ENCODE results near the gene PCDHB9.
A peak's percentile ranks its signal among the peaks of the same experiment; 100 is the strongest.
"Not testable (repeated sequence)": the region's sequence is repeated elsewhere in the genome, so short reads cannot be mapped to it uniquely, and the experiment has no call there.

Gene PCDHB9

GRCh38 chr5:141157901-141158300, 29.1 kb upstream of the PCDHB9 start:
- H3K9me3 ChIP-seq (ENCODE audit: control insufficient read depth in 5 of 5, low read length in 5 of 5), result peaks cover 13 to 32% (median 25%) of the 10 kb centered on the region in 5 donors
- not testable (repeated sequence) for H3K27me3 ChIP-seq (ENCODE audit: control insufficient read depth in 5 of 5, insufficient read depth in 4 of 5, low read length in 5 of 5); H3K9ac ChIP-seq (ENCODE audit: low read length in 5 of 5)

DNA sequence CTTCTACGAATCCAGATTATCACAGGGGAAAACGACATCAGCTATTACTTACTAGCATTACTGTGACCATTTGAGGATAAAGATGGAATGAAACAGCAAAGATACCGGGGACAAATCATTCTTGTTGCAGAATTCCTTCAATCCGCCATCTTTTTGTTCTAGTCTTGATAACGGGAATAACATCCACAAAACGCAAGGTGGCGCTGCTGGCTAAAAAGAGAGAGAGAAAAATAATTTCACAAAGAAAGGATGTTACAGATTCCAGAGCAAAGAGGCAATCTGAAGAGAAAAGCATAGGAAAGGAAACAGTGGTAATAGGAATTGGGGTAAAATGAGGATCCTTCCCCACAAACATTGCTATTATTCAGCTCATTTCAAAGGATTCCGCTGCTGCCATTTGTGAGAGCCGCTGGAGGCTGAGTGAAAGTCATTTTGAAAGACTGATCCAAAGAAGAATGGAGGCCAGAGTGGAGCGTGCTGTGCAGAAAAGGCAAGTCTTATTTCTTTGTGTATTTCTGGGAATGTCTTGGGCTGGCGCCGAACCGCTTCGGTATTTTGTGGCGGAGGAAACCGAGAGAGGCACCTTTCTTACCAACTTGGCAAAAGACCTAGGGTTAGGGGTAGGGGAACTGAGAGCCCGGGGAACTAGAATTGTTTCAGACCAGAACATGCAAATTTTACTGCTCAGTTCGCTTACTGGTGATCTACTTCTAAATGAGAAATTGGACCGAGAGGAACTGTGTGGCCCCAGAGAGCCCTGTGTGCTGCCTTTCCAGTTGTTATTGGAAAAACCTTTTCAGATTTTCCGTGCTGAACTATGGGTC, 14.4 kb upstream of the PCDHB9 start, which contains the start of gene PCDHB7:
TSS of gene PCDHB7 (plus strand) at position 264 of the 824 bp plus-strand sequence. CDS start at position 456, 192 bp downstream.
- Histone ChIP-seq H3K27me3 (ENCODE audit: control insufficient read depth in 5 of 5, insufficient read depth in 4 of 5, low read length in 5 of 5) (peaks cover 0 to 14% (median 7%) of the 10 kb centered on the region in 5 donors), H3K36me3 (ENCODE audit: control insufficient read depth in 5 of 5, insufficient read depth in 5 of 5, low read length in 5 of 5) (no peaks in the 10 kb centered on the region), H3K4me3 (ENCODE audit: low read depth in 1 of 5, low read length in 5 of 5) (peak within 1 kb of the TSS; percentile 18 to 52 (median 42)), H3K9ac (ENCODE audit: low read length in 5 of 5) (no peak within 1 kb of the TSS), H3K9me3 (ENCODE audit: control insufficient read depth in 5 of 5, low read length in 5 of 5) (peaks cover 7 to 30% (median 20%) of the 10 kb centered on the region in 5 donors), H3K27ac (ENCODE audit: low read depth, low read length) (no peak within 1 kb of the TSS), H3K4me1 (ENCODE audit: control insufficient read depth in 5 of 5, insufficient read depth in 5 of 5, low read length in 5 of 5) (no peaks in the 10 kb centered on the region)

More at GRCh38 chr5:141157901-141158300, 29.1 kb upstream of the PCDHB9 start:
- H3K27ac ChIP-seq (ENCODE audit: low read depth, low read length); H3K4me3 ChIP-seq (ENCODE audit: low read depth in 1 of 5, low read length in 5 of 5); H3K36me3 ChIP-seq (ENCODE audit: control insufficient read depth in 5 of 5, insufficient read depth in 5 of 5, low read length in 5 of 5); H3K4me1 ChIP-seq (ENCODE audit: control insufficient read depth in 5 of 5, insufficient read depth in 5 of 5, low read length in 5 of 5): not testable (repeated sequence)

DNA sequence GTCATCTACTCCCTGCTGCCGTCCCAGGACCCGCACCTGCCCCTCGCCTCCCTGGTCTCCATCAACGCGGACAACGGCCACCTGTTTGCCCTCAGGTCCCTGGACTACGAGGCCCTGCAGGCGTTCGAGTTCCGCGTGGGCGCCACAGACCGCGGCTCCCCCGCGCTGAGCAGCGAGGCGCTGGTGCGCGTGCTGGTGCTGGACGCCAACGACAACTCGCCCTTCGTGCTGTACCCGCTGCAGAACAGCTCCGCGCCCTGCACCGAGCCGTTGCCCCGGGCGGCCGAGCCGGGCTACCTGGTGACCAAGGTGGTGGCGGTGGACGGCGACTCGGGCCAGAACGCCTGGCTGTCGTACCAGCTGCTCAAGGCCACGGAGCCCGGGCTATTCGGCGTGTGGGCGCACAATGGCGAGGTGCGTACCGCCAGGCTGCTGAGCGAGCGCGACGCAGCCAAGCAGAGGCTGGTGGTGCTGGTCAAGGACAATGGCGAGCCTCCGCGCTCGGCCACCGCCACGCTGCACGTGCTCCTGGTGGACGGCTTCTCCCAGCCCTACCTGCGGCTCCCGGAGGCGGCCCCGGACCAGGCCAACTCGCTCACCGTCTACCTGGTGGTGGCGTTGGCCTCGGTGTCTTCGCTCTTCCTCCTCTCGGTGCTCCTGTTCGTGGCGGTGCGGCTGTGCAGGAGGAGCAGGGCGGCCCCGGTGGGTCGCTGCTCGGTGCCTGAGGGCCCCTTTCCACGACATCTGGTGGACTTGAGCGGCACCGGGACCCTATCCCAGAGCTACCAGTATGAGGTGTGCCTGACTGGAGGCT, 12.5 kb upstream of the PCDHB9 start:
- not testable (repeated sequence) for H3K36me3 ChIP-seq (ENCODE audit: control insufficient read depth in 5 of 5, insufficient read depth in 5 of 5, low read length in 5 of 5); H3K4me3 ChIP-seq (ENCODE audit: low read depth in 1 of 5, low read length in 5 of 5); H3K27ac ChIP-seq (ENCODE audit: low read depth, low read length); H3K9ac ChIP-seq (ENCODE audit: low read length in 5 of 5); H3K4me1 ChIP-seq (ENCODE audit: control insufficient read depth in 5 of 5, insufficient read depth in 5 of 5, low read length in 5 of 5)
- H3K9me3 ChIP-seq (ENCODE audit: control insufficient read depth in 5 of 5, low read length in 5 of 5), result peaks cover 15 to 43% (median 27%) of the 10 kb centered on the region in 5 donors
- peaks cover 0 to 22% (median 10%) of the 10 kb centered on the region in 5 donors for H3K27me3 ChIP-seq (ENCODE audit: control insufficient read depth in 5 of 5, insufficient read depth in 4 of 5, low read length in 5 of 5)

DNA sequence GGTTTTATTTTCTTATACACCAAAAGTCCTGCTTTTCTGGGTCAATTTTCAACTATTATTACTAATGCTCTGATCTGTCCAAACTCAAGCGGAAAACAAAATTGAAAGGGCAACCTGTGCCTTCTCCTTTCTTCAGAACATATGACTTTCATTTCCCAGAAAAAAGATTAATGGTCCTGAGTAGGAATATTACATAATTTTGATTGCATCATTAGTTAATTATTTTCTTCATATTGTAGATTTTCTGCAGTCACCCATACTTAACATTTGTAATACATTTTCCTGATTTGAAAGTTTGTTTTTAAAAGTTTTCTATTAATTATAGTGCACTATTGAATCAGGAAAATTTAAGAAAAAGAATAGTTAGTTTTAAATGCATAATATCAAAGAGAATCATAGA, 11.0 kb upstream of the PCDHB9 start:
- H3K9me3 ChIP-seq (ENCODE audit: control insufficient read depth in 5 of 5, low read length in 5 of 5), result peaks cover 15 to 43% (median 29%) of the 10 kb centered on the region in 5 donors
- no peaks in the 10 kb centered on the region for H3K4me1 ChIP-seq (ENCODE audit: control insufficient read depth in 5 of 5, insufficient read depth in 5 of 5, low read length in 5 of 5)
- H3K4me3 ChIP-seq (ENCODE audit: low read depth in 1 of 5, low read length in 5 of 5), result no peak overlapping the region
- H3K9ac ChIP-seq (ENCODE audit: low read length in 5 of 5), result no peak overlapping the region
- no peak overlapping the region for H3K27ac ChIP-seq (ENCODE audit: low read depth, low read length)
- peaks cover 0 to 22% (median 10%) of the 10 kb centered on the region in 5 donors for H3K27me3 ChIP-seq (ENCODE audit: control insufficient read depth in 5 of 5, insufficient read depth in 4 of 5, low read length in 5 of 5)
- no peaks in the 10 kb centered on the region for H3K36me3 ChIP-seq (ENCODE audit: control insufficient read depth in 5 of 5, insufficient read depth in 5 of 5, low read length in 5 of 5)

- Histone ChIP-seq H3K9me3 (ENCODE audit: control insufficient read depth in 5 of 5, low read length in 5 of 5) (peaks cover 16 to 43% (median 29%) of the 10 kb centered on the region in 5 donors), H3K27me3 (ENCODE audit: control insufficient read depth in 5 of 5, insufficient read depth in 4 of 5, low read length in 5 of 5) (peaks cover 0 to 22% (median 10%) of the 10 kb centered on the region in 5 donors), H3K4me3 (ENCODE audit: low read depth in 1 of 5, low read length in 5 of 5) (peak within 1 kb of the TSS in 4 of 5 donors; percentile 1 to 39 (median 36))
- H3K27ac ChIP-seq (ENCODE audit: low read depth, low read length); H3K36me3 ChIP-seq (ENCODE audit: control insufficient read depth in 5 of 5, insufficient read depth in 5 of 5, low read length in 5 of 5); H3K4me1 ChIP-seq (ENCODE audit: control insufficient read depth in 5 of 5, insufficient read depth in 5 of 5, low read length in 5 of 5); H3K9ac ChIP-seq (ENCODE audit: low read length in 5 of 5): not testable (repeated sequence)
Observed at GRCh38 chr5:141177577-141178191, 9.3 kb upstream of the PCDHB9 start, which contains the start of gene PCDHB8. Gene PCDHB8, plus strand, starts transcription at chr5:141177790. Its CDS starts 245 bp downstream, at chr5:141178035.

DNA sequence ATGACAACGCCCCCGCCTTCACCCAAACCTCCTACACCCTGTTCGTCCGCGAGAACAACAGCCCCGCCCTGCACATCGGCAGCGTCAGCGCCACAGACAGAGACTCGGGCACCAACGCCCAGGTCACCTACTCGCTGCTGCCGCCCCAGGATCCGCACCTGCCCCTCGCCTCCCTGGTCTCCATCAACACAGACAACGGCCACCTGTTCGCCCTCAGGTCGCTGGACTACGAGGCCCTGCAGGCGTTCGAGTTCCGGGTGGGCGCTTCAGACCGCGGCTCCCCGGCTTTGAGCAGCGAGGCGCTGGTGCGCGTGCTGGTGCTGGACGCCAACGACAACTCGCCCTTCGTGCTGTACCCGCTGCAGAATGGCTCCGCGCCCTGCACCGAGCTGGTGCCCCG, 7.6 kb upstream of the PCDHB9 start:
- Histone ChIP-seq H3K9me3 (ENCODE audit: control insufficient read depth in 5 of 5, low read length in 5 of 5) (peaks cover 16 to 36% (median 24%) of the 10 kb centered on the region in 5 donors), H3K4me1 (ENCODE audit: control insufficient read depth in 5 of 5, insufficient read depth in 5 of 5, low read length in 5 of 5) (peaks cover 0 to 11% (median 4%) of the 10 kb centered on the region in 5 donors), H3K27me3 (ENCODE audit: control insufficient read depth in 5 of 5, insufficient read depth in 4 of 5, low read length in 5 of 5) (peaks cover 0 to 24% (median 10%) of the 10 kb centered on the region in 5 donors)

DNA sequence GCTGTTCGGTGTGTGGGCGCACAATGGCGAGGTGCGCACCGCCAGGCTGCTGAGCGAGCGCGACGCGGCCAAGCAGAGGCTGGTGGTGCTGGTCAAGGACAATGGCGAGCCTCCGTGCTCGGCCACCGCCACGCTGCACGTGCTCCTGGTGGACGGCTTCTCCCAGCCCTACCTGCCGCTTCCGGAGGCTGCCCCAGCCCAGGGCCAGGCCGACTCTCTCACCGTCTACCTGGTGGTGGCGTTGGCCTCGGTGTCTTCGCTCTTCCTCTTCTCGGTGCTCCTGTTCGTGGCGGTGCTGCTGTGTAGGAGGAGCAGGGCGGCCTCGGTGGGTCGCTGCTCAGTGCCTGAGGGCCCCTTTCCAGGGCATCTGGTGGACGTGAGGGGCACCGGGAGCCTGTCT, 7.1 kb upstream of the PCDHB9 start:
- H3K9me3 ChIP-seq (ENCODE audit: control insufficient read depth in 5 of 5, low read length in 5 of 5), result peaks cover 16 to 39% (median 23%) of the 10 kb centered on the region in 5 donors
- not testable (repeated sequence) for H3K27ac ChIP-seq (ENCODE audit: low read depth, low read length); H3K9ac ChIP-seq (ENCODE audit: low read length in 5 of 5); H3K36me3 ChIP-seq (ENCODE audit: control insufficient read depth in 5 of 5, insufficient read depth in 5 of 5, low read length in 5 of 5)
- peaks cover 0 to 22% (median 8%) of the 10 kb centered on the region in 5 donors for H3K27me3 ChIP-seq (ENCODE audit: control insufficient read depth in 5 of 5, insufficient read depth in 4 of 5, low read length in 5 of 5)
- H3K4me3 ChIP-seq (ENCODE audit: low read depth in 1 of 5, low read length in 5 of 5), result peak overlapping the region in 1 of 5 donors; percentile 27
- peaks cover 0 to 11% (median 4%) of the 10 kb centered on the region in 5 donors for H3K4me1 ChIP-seq (ENCODE audit: control insufficient read depth in 5 of 5, insufficient read depth in 5 of 5, low read length in 5 of 5)

More for the DNA sequence above, 7.6 kb upstream of the PCDHB9 start:
- H3K4me3 ChIP-seq (ENCODE audit: low read depth in 1 of 5, low read length in 5 of 5), result peak overlapping the region in 1 of 5 donors; percentile 4
- not testable (repeated sequence) for H3K9ac ChIP-seq (ENCODE audit: low read length in 5 of 5); H3K27ac ChIP-seq (ENCODE audit: low read depth, low read length); H3K36me3 ChIP-seq (ENCODE audit: control insufficient read depth in 5 of 5, insufficient read depth in 5 of 5, low read length in 5 of 5)

GRCh38 chr5:141180313-141180712, 6.6 kb upstream of the PCDHB9 start:
- peaks cover 0 to 11% (median 4%) of the 10 kb centered on the region in 5 donors for H3K4me1 ChIP-seq (ENCODE audit: control insufficient read depth in 5 of 5, insufficient read depth in 5 of 5, low read length in 5 of 5)
- H3K27me3 ChIP-seq (ENCODE audit: control insufficient read depth in 5 of 5, insufficient read depth in 4 of 5, low read length in 5 of 5), result peaks cover 0 to 21% (median 7%) of the 10 kb centered on the region in 5 donors
- no peak overlapping the region for H3K9ac ChIP-seq (ENCODE audit: low read length in 5 of 5)
- H3K36me3 ChIP-seq (ENCODE audit: control insufficient read depth in 5 of 5, insufficient read depth in 5 of 5, low read length in 5 of 5), result no peaks in the 10 kb centered on the region
- peak overlapping the region in 1 of 5 donors; percentile 27 for H3K4me3 ChIP-seq (ENCODE audit: low read depth in 1 of 5, low read length in 5 of 5)
- no peak overlapping the region for H3K27ac ChIP-seq (ENCODE audit: low read depth, low read length)
- H3K9me3 ChIP-seq (ENCODE audit: control insufficient read depth in 5 of 5, low read length in 5 of 5), result peaks cover 16 to 38% (median 24%) of the 10 kb centered on the region in 5 donors

DNA sequence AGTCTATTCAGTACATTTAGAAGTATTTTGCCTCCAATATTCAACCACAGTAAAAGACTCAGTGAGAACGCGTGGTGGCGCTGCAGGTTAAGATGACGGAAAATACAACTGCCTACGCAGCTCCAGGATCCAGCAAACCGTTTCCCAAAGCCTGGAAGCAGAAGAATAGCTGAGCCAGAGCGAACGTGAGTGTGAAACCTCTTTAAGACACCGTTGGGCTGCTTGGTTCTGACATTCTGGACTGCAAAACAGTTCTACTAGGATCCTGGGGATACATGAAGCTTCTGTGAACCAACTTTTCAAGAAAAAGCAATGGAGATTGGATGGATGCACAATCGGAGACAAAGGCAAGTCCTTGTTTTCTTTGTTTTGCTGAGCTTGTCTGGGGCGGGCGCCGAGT, 4.7 kb upstream of the PCDHB9 start, which contains the start of gene PCDHB16:
TSS of gene PCDHB16 (plus strand) at position 140 of the 400 bp plus-strand sequence. CDS start at position 313, 173 bp downstream.
- H3K27me3 ChIP-seq (ENCODE audit: control insufficient read depth in 5 of 5, insufficient read depth in 4 of 5, low read length in 5 of 5), result peaks cover 0 to 17% (median 3%) of the 10 kb centered on the region in 5 donors
- H3K9me3 ChIP-seq (ENCODE audit: control insufficient read depth in 5 of 5, low read length in 5 of 5), result peaks cover 13 to 44% (median 20%) of the 10 kb centered on the region in 5 donors
- no peaks in the 10 kb centered on the region for H3K36me3 ChIP-seq (ENCODE audit: control insufficient read depth in 5 of 5, insufficient read depth in 5 of 5, low read length in 5 of 5)
- H3K4me3 ChIP-seq (ENCODE audit: low read depth in 1 of 5, low read length in 5 of 5), result peak within 1 kb of the TSS; percentile 53 to 73 (median 58)
- H3K4me1 ChIP-seq (ENCODE audit: control insufficient read depth in 5 of 5, insufficient read depth in 5 of 5, low read length in 5 of 5), result peaks cover 0 to 11% (median 4%) of the 10 kb centered on the region in 5 donors
- peak within 1 kb of the TSS in 3 of 5 donors; percentile 10 to 48 (median 41) for H3K9ac ChIP-seq (ENCODE audit: low read length in 5 of 5)
- H3K27ac ChIP-seq (ENCODE audit: low read depth, low read length), result no peak within 1 kb of the TSS

Measured in subcutaneous abdominal adipose tissue (tissue), 5 donors.